Endothelial cell of umbilical vein (primary cell): Measurements from ENCODE around the gene EXOC6B. TPM values are rescaled to one million over a fixed set of nuclear protein-coding genes. Genes with fewer than 3 reads are reported as not detected.
A peak's percentile ranks its signal among the peaks of the same experiment; 100 is the strongest.

ENCODE experiments used
- BruUV-seq: library from RNA; stranded (reverse); fragments of 400-500 nt; replicated peaks from 2 replicates; lab custom pipeline; 2021; lab: Mats Ljungman, UMichigan
- CTCF ChIA-PET: fragments of 300-600, 350-600 bp; sonication (Branson Sonifier 250); formaldehyde crosslinking; loops from one replicate; lab custom pipeline; 2021; ENCODE audit warnings: antibody characterized with exemption, inconsistent platforms; lab: Charles Lee
- POLR2A ChIA-PET: fragments of 300-600, 350-600 bp; sonication (Branson Sonifier 250); formaldehyde crosslinking; loops from one replicate; lab custom pipeline; 2021; ENCODE audit warnings: antibody characterized with exemption, inconsistent platforms; lab: Charles Lee
- DNase-seq: peaks from one replicate; pipeline ENCODE4 v3.0.0-alpha.2; 2011; ENCODE audit warnings: low read depth, low spot score
- FAIRE-seq: peaks from 2 replicates; lab custom pipeline; 2011; peaks lifted over from hg19 to GRCh38; lab: Jason Lieb, UNC
- H2AFZ ChIP-seq: 2 replicates; pipeline ENCODE4 v1.6.0; 2012; ENCODE audit warnings: low read depth, low read length, control low read depth, inconsistent platforms
- H3K27ac ChIP-seq: 2 replicates; pipeline ENCODE4 v1.5.1; 2011; ENCODE audit warnings: low read depth, mild to moderate bottlenecking, control low read depth, low read length, moderate library complexity; ENCODE audit not compliant: insufficient read depth
- H3K27me3 ChIP-seq, 2 experiments: 2 replicates each; pipeline versions ENCODE4 v1.6.0 to v1.6.1; 2011; ENCODE audit warnings: low read length in 2 of 2, mixed read lengths in 1 of 2; ENCODE audit not compliant: control insufficient read depth in 2 of 2, insufficient read depth in 2 of 2
- H3K36me3 ChIP-seq, 2 experiments: 2 replicates in 1 of 2; 3 replicates in 1 of 2; pipeline ENCODE4 v1.5.1; 2011; ENCODE audit warnings: low read length in 2 of 2, mild to moderate bottlenecking in 1 of 2, moderate library complexity in 1 of 2; ENCODE audit not compliant: control insufficient read depth in 2 of 2, insufficient read depth in 2 of 2; ENCODE audit errors: extremely low read depth in 1 of 2
- H3K4me1 ChIP-seq: 3 replicates; pipeline ENCODE4 v1.5.1; 2011; ENCODE audit warnings: mild to moderate bottlenecking, low read length; ENCODE audit not compliant: control insufficient read depth, insufficient read depth; ENCODE audit errors: extremely low read depth
- H3K4me2 ChIP-seq: 2 replicates; pipeline ENCODE4 v1.6.1; 2011; ENCODE audit warnings: low read length, control low read depth, mixed read lengths; ENCODE audit not compliant: insufficient read depth
- H3K4me3 ChIP-seq, 3 experiments: fragments of 200-600 bp in 1 of 3; sonication (generic), shearing (Covaris generic) in 1 of 3; replicated peaks in 1 of 3; 2 replicates each; pipeline ENCODE4 v1.5.1; 2011 to 2016; ENCODE audit warnings: control low read depth in 3 of 3, low read length in 3 of 3, mild to moderate bottlenecking in 2 of 3, inconsistent platforms in 1 of 3, low read depth in 1 of 3, moderate library complexity in 1 of 3; ENCODE audit not compliant: insufficient read depth in 1 of 3
- H3K79me2 ChIP-seq: 2 replicates; pipeline ENCODE4 v1.6.0; 2012; ENCODE audit warnings: low read length, inconsistent platforms; ENCODE audit not compliant: control insufficient read depth, insufficient read depth
- H3K9ac ChIP-seq: replicated peaks from 2 replicates; pipeline ENCODE3; 2011; ENCODE audit warnings: low read length, control low read depth; ENCODE audit not compliant: insufficient read depth; ENCODE audit errors: extremely low read depth
- H3K9me1 ChIP-seq: replicated peaks from 3 replicates; pipeline ENCODE4 v1.6.0; 2011; ENCODE audit warnings: mild to moderate bottlenecking, low read length; ENCODE audit not compliant: control insufficient read depth, insufficient read depth; ENCODE audit errors: extremely low read depth
- H3K9me3 ChIP-seq: replicated peaks from 2 replicates; pipeline ENCODE4 v1.5.1; 2012; ENCODE audit warnings: low read length, inconsistent platforms; ENCODE audit not compliant: control insufficient read depth, insufficient read depth
- H4K20me1 ChIP-seq: replicated peaks from 2 replicates; pipeline ENCODE3; 2011; ENCODE audit warnings: mild to moderate bottlenecking, low read length; ENCODE audit not compliant: control insufficient read depth, insufficient read depth; ENCODE audit errors: extremely low read depth
- CTCF ChIP-seq, 2 donors: IDR thresholded peaks; 1 replicate in 1 of 2; 2 replicates in 1 of 2; pipeline ENCODE4 v1.5.1; 2011; ENCODE audit warnings: low read length in 2 of 2, mild to moderate bottlenecking in 2 of 2, moderate library complexity in 2 of 2, control low read depth in 1 of 2, inconsistent platforms in 1 of 2, low read depth in 1 of 2; ENCODE audit not compliant: insufficient read depth in 1 of 2; ENCODE audit errors: extremely low read depth in 1 of 2
- EZH2 ChIP-seq: IDR thresholded peaks from 2 replicates; pipeline ENCODE4 v1.6.1; 2012; ENCODE audit warnings: borderline replicate concordance, low read depth, mild to moderate bottlenecking, moderate library complexity, low read length, inconsistent platforms; ENCODE audit not compliant: severe bottlenecking
- FOS ChIP-seq: IDR thresholded peaks from 2 replicates; pipeline ENCODE4 v1.6.1; 2011; ENCODE audit warnings: mild to moderate bottlenecking, low read length, moderate library complexity, borderline replicate concordance; ENCODE audit not compliant: insufficient read depth
- GATA2 ChIP-seq: IDR thresholded peaks from 2 replicates; pipeline ENCODE4 v1.7.0; 2011; ENCODE audit warnings: low read depth, mild to moderate bottlenecking, moderate library complexity, mixed read lengths, low read length; ENCODE audit not compliant: insufficient read length, insufficient read depth
- JUN ChIP-seq: IDR thresholded peaks from 2 replicates; pipeline ENCODE4 v1.6.1; 2011; ENCODE audit warnings: borderline replicate concordance, low read depth; ENCODE audit not compliant: insufficient read length, insufficient read depth
- MAX ChIP-seq: IDR thresholded peaks from 2 replicates; pipeline ENCODE4 v1.6.1; 2011; ENCODE audit not compliant: insufficient read depth, insufficient read length
- MYC ChIP-seq: IDR thresholded peaks from one replicate; pipeline ENCODE4 v1.6.1; 2011; ENCODE audit warnings: mild to moderate bottlenecking, low read depth, low read length
- POLR2A ChIP-seq: IDR thresholded peaks from 2 replicates; pipeline ENCODE4 v1.6.1; 2012; ENCODE audit warnings: low read depth, mild to moderate bottlenecking, control low read depth, low read length
- POLR2AphosphoS5 ChIP-seq: IDR thresholded peaks from 2 replicates; pipeline ENCODE4 v1.6.1; 2012; ENCODE audit warnings: low read depth, mild to moderate bottlenecking, control low read depth, low read length, moderate library complexity; ENCODE audit not compliant: insufficient read depth
- dilution Hi-C: fragments of 300-500 bp; cut with MboI; formaldehyde crosslinking; loops from one replicate; pipeline ENCODE4 v1.15.0; 2019; ENCODE audit warnings: low sequenced_read_pairs; ENCODE audit not compliant: extremely low pct_ligation_motif_present
- intact Hi-C: fragments of 100-400 bp; cut with micrococcal nuclease; formaldehyde crosslinking; loops from one replicate; pipeline ENCODE4 v1.10.0; 2022
- polyA plus RNA-seq, 4 experiments: library from polyadenylated mRNA; depleted of rRNA in 3 of 4; stranded (reverse) in 3 of 4; unstranded in 1 of 4; fragments of >200 nt; gene quantifications; 2 replicates each; pipeline versions ENCODE4 v1.2.1 to v1.2.3, GENCODE V29; 2011 to 2012; ENCODE audit warnings: missing spikeins in 1 of 4
- total RNA-seq: library from RNA; stranded (reverse); gene quantifications from 2 replicates; pipeline ENCODE4 v1.2.3, GENCODE V29; 2021

Gene EXOC6B
- total and polyA plus RNA-seq, 2 donors (not counting 3 experiments of a cell fraction or from before 2014, with no cell fraction given), result 10.8 to 34.8 TPM

- no peaks in the 10 kb centered on the region for H3K79me2 ChIP-seq
- BruUV-seq, result no TSS peak
- H3K4me2 ChIP-seq, result no peak overlapping the region
- FAIRE-seq, result peak; percentile 24
- H3K9me1 ChIP-seq, result no peaks in the 10 kb centered on the region
- intact Hi-C loops, result no loop called here
- TF ChIP-seq JUN (no peak), MYC (no peak), GATA2 (no peak), EZH2 (no peak), FOS (no peak), POLR2AphosphoS5 (no peak), POLR2A (no peak), MAX (no peak), CTCF (IDR thresholded peaks at IDR 0.05; ENCODE audit: extremely low read depth in 1 of 2, insufficient read depth in 1 of 2, low read depth in 1 of 2, low read length in 2 of 2) (no peak)
- dilution Hi-C loops, result no loop called here
- no peaks in the 10 kb centered on the region for H3K27me3 ChIP-seq
- DNase-seq, result peak; percentile 49
- H2AFZ ChIP-seq, result no peak overlapping the region
- no peaks in the 10 kb centered on the region for H4K20me1 ChIP-seq
- ChIA-PET POLR2A (no interaction called here), CTCF (interaction anchor here (0.9 to 2.4 kb wide), 7 partner anchors 12 to 407 kb away, joined by 3 to 14 read pairs (median 4); no protein-coding TSS in a partner anchor)
- H3K9ac ChIP-seq, result no peak overlapping the region
- no peaks in the 10 kb centered on the region for H3K36me3 ChIP-seq
- H3K27ac ChIP-seq, result no peak overlapping the region
- H3K4me1 ChIP-seq, result no peaks in the 10 kb centered on the region
- no peak overlapping the region for H3K4me3 ChIP-seq
- H3K9me3 ChIP-seq, result no peaks in the 10 kb centered on the region
These were observed 627.1 kb downstream of the EXOC6B start for GRCh38 chr2:72198532-72199241.
